Adipocyte (in vitro differentiated cells): ENCODE data around the gene OTUD4.
"Not testable (repeated sequence)": the region's sequence is repeated elsewhere in the genome, so short reads cannot be mapped to it uniquely, and the experiment has no call there.

Experiments
- DNase-seq: peaks from one replicate; pipeline ENCODE4 v3.0.0-alpha.2; 2015; ENCODE audit warnings: low read depth
- H3K27me3 ChIP-seq: replicated peaks from 2 replicates; pipeline ENCODE4 v1.7.0; 2013; ENCODE audit warnings: mild to moderate bottlenecking, low read length, moderate library complexity; ENCODE audit not compliant: control insufficient read depth, insufficient read depth
- H3K36me3 ChIP-seq: 2 replicates; pipeline ENCODE4 v1.7.0; 2013; ENCODE audit warnings: low read length, mild to moderate bottlenecking, moderate library complexity; ENCODE audit not compliant: control insufficient read depth, insufficient read depth, severe bottlenecking
- H3K4me1 ChIP-seq: 2 replicates; pipeline ENCODE4 v1.7.0; 2013; ENCODE audit warnings: mild to moderate bottlenecking, low read length, moderate library complexity; ENCODE audit not compliant: control insufficient read depth, insufficient read depth
- H3K4me3 ChIP-seq: 2 replicates; pipeline ENCODE4 v1.7.0; 2013; ENCODE audit warnings: mild to moderate bottlenecking, low read length, moderate library complexity
- H3K9ac ChIP-seq: 2 replicates; pipeline ENCODE4 v1.7.0; 2013; ENCODE audit warnings: mild to moderate bottlenecking, low read length, moderate library complexity
- H3K9me3 ChIP-seq: 2 replicates; pipeline ENCODE4 v1.7.0; 2013; ENCODE audit warnings: mild to moderate bottlenecking, low read length, moderate library complexity; ENCODE audit not compliant: control insufficient read depth

OTUD4 gene

GRCh38 chr4:145180298-145181090 lies at the start of gene OTUD4:
Gene OTUD4, minus strand, starts transcription at chr4:145180589. Its CDS starts 616 bp downstream, at chr4:145179973.
- H3K9me3 ChIP-seq, result no peaks in the 10 kb centered on the region
- H3K4me1 ChIP-seq, result peaks cover 29% of the 10 kb centered on the region
- H3K4me3 ChIP-seq, result peak within 1 kb of the TSS; percentile 99
- H3K36me3 ChIP-seq, result no peaks in the 10 kb centered on the region
- peak; percentile 97 for DNase-seq
- H3K9ac ChIP-seq, result peak within 1 kb of the TSS; percentile 95
- no peaks in the 10 kb centered on the region for H3K27me3 ChIP-seq

GRCh38 chr4:145223228-145223627 lies 42.8 kb upstream of the OTUD4 start:
- not testable (repeated sequence) for H3K4me3 ChIP-seq, H3K36me3 ChIP-seq, H3K9me3 ChIP-seq, H3K9ac ChIP-seq, H3K4me1 ChIP-seq, H3K27me3 ChIP-seq, DNase-seq

GRCh38 chr4:145221529-145221928 lies 41.1 kb upstream of the OTUD4 start:
- not testable (repeated sequence) for H3K36me3 ChIP-seq, DNase-seq, H3K4me3 ChIP-seq, H3K9me3 ChIP-seq, H3K4me1 ChIP-seq, H3K9ac ChIP-seq, H3K27me3 ChIP-seq

- no peak overlapping the region for H3K4me3 ChIP-seq
- H3K27me3 ChIP-seq, result no peaks in the 10 kb centered on the region
- H3K9ac ChIP-seq, result no peak overlapping the region
- H3K36me3 ChIP-seq, result no peaks in the 10 kb centered on the region
- no peak for DNase-seq
- no peaks in the 10 kb centered on the region for H3K9me3 ChIP-seq
- H3K4me1 ChIP-seq, result peaks cover 4% of the 10 kb centered on the region
Observed at GRCh38 chr4:145219090-145219489, 38.7 kb upstream of the OTUD4 start.

GRCh38 chr4:145218251-145218650 lies 37.9 kb upstream of the OTUD4 start:
- no peak overlapping the region for H3K4me3 ChIP-seq
- H3K9ac ChIP-seq, result no peak overlapping the region
- peaks cover 4% of the 10 kb centered on the region for H3K4me1 ChIP-seq
- no peaks in the 10 kb centered on the region for H3K9me3 ChIP-seq
- H3K36me3 ChIP-seq, result no peaks in the 10 kb centered on the region
- DNase-seq, result no peak
- no peaks in the 10 kb centered on the region for H3K27me3 ChIP-seq

GRCh38 chr4:145217349-145217748 lies 37.0 kb upstream of the OTUD4 start:
- Histone ChIP-seq H3K9ac (no peak overlapping the region), H3K4me3 (no peak overlapping the region), H3K4me1 (peaks cover 4% of the 10 kb centered on the region), H3K27me3 (no peaks in the 10 kb centered on the region), H3K36me3 (no peaks in the 10 kb centered on the region), H3K9me3 (no peaks in the 10 kb centered on the region)
- no peak for DNase-seq

GRCh38 chr4:145216535-145216934 lies 36.1 kb upstream of the OTUD4 start:
- no peaks in the 10 kb centered on the region for H3K9me3 ChIP-seq
- H3K9ac ChIP-seq, result no peak overlapping the region
- H3K4me1 ChIP-seq, result peaks cover 4% of the 10 kb centered on the region
- no peaks in the 10 kb centered on the region for H3K36me3 ChIP-seq
- H3K4me3 ChIP-seq, result no peak overlapping the region
- H3K27me3 ChIP-seq, result no peaks in the 10 kb centered on the region
- peak; percentile 73 for DNase-seq

GRCh38 chr4:145213245-145213644 lies 32.9 kb upstream of the OTUD4 start:
- no peaks in the 10 kb centered on the region for H3K27me3 ChIP-seq
- H3K4me1 ChIP-seq, result peaks cover 1% of the 10 kb centered on the region
- no peak for DNase-seq
- no peak overlapping the region for H3K4me3 ChIP-seq
- H3K9me3 ChIP-seq, result no peaks in the 10 kb centered on the region
- no peaks in the 10 kb centered on the region for H3K36me3 ChIP-seq
- no peak overlapping the region for H3K9ac ChIP-seq

- Histone ChIP-seq H3K9me3 (no peaks in the 10 kb centered on the region), H3K4me1 (no peaks in the 10 kb centered on the region), H3K27me3 (no peaks in the 10 kb centered on the region), H3K4me3 (no peak overlapping the region), H3K9ac (no peak overlapping the region), H3K36me3 (no peaks in the 10 kb centered on the region)
- no peak for DNase-seq
Observed at GRCh38 chr4:145207934-145208333, 27.5 kb upstream of the OTUD4 start.

GRCh38 chr4:145203410-145203809 lies 23.0 kb upstream of the OTUD4 start:
- H3K4me1 ChIP-seq, result no peaks in the 10 kb centered on the region
- no peaks in the 10 kb centered on the region for H3K27me3 ChIP-seq
- H3K4me3 ChIP-seq, result no peak overlapping the region
- no peak for DNase-seq
- no peaks in the 10 kb centered on the region for H3K9me3 ChIP-seq
- H3K36me3 ChIP-seq, result no peaks in the 10 kb centered on the region
- H3K9ac ChIP-seq, result no peak overlapping the region

- Histone ChIP-seq H3K9me3 (no peaks in the 10 kb centered on the region), H3K4me1 (no peaks in the 10 kb centered on the region), H3K36me3 (no peaks in the 10 kb centered on the region), H3K4me3 (no peak overlapping the region), H3K9ac (no peak overlapping the region), H3K27me3 (peaks cover 3% of the 10 kb centered on the region)
- DNase-seq, result no peak
Observed at GRCh38 chr4:145200366-145200765, 20.0 kb upstream of the OTUD4 start.
